H9 (cell line): Measurements from ENCODE around the gene RBM19. TPM values are rescaled to one million over a fixed set of nuclear protein-coding genes. Genes with fewer than 3 reads are reported as not detected.
"Not testable (repeated sequence)": the region's sequence is repeated elsewhere in the genome, so short reads cannot be mapped to it uniquely, and the experiment has no call there.

ENCODE experiments used
- DNase-seq: peaks from one replicate; pipeline ENCODE4 v3.0.0-alpha.2; 2017
- H2AFZ ChIP-seq: one replicate; pipeline ENCODE4 v1.6.1; 2013; ENCODE audit warnings: mild to moderate bottlenecking, low read length, control low read depth, moderate library complexity
- H2AK5ac ChIP-seq: 2 replicates; pipeline ENCODE4 v1.6.1; 2013; ENCODE audit warnings: low read length, control low read depth, mixed read lengths; ENCODE audit not compliant: insufficient read length
- H2BK120ac ChIP-seq: one replicate; pipeline ENCODE4 v1.6.1; 2013; ENCODE audit warnings: low read depth, mild to moderate bottlenecking, low read length, control low read depth, inconsistent platforms; ENCODE audit not compliant: poor library complexity, severe bottlenecking
- H2BK12ac ChIP-seq: 2 replicates; pipeline ENCODE4 v1.6.1; 2013; ENCODE audit warnings: low read length, control low read depth, mixed read lengths, low read depth; ENCODE audit not compliant: insufficient read length
- H2BK15ac ChIP-seq: 2 replicates; pipeline ENCODE4 v1.6.1; 2013; ENCODE audit warnings: low read depth, low read length, control low read depth
- H2BK20ac ChIP-seq: one replicate; pipeline ENCODE4 v1.6.1; 2013; ENCODE audit warnings: low read depth, mild to moderate bottlenecking, low read length, control low read depth, inconsistent platforms; ENCODE audit not compliant: poor library complexity, severe bottlenecking
- H2BK5ac ChIP-seq: 2 replicates; pipeline ENCODE4 v1.6.1; 2013; ENCODE audit warnings: low read length, control low read depth, mixed read lengths; ENCODE audit not compliant: insufficient read length
- H3K14ac ChIP-seq: 2 replicates; pipeline ENCODE4 v1.6.1; 2013; ENCODE audit warnings: low read length, control low read depth; ENCODE audit not compliant: insufficient read depth
- H3K18ac ChIP-seq: 2 replicates; pipeline ENCODE4 v1.6.1; 2013; ENCODE audit warnings: low read depth, mild to moderate bottlenecking, mixed read lengths, low read length, control low read depth; ENCODE audit not compliant: insufficient read length
- H3K23ac ChIP-seq: 2 replicates; pipeline ENCODE4 v1.6.1; 2013; ENCODE audit warnings: low read length, control low read depth, mixed read lengths, low read depth; ENCODE audit not compliant: insufficient read length
- H3K23me2 ChIP-seq: 2 replicates; pipeline ENCODE4 v1.6.1; 2013; ENCODE audit warnings: low read depth, mild to moderate bottlenecking, mixed read lengths, low read length, control low read depth; ENCODE audit not compliant: insufficient read length, poor library complexity, severe bottlenecking
- H3K27ac ChIP-seq: 2 replicates; pipeline ENCODE4 v1.5.1; 2013; ENCODE audit warnings: low read length, control low read depth, mixed read lengths, low read depth; ENCODE audit not compliant: insufficient read length
- H3K27me3 ChIP-seq: 2 replicates; pipeline ENCODE4 v1.6.1; 2013; ENCODE audit warnings: low read length, control low read depth, inconsistent platforms; ENCODE audit not compliant: insufficient read depth
- H3K4ac ChIP-seq: 2 replicates; pipeline ENCODE4 v1.6.1; 2013; ENCODE audit warnings: low read depth, mild to moderate bottlenecking, control low read depth, inconsistent platforms, low read length, moderate library complexity
- H3K4me1 ChIP-seq: 2 replicates; pipeline ENCODE4 v1.6.1; 2013; ENCODE audit warnings: low read length, control low read depth, inconsistent platforms; ENCODE audit not compliant: insufficient read depth
- H3K4me2 ChIP-seq: 2 replicates; pipeline ENCODE4 v1.6.1; 2013; ENCODE audit warnings: low read length, control low read depth, mixed read lengths; ENCODE audit not compliant: insufficient read length, insufficient read depth
- H3K56ac ChIP-seq: 2 replicates; pipeline ENCODE4 v1.6.1; 2013; ENCODE audit warnings: low read depth, mild to moderate bottlenecking, mixed read lengths, low read length, control low read depth; ENCODE audit not compliant: insufficient read length
- H3K79me1 ChIP-seq: 2 replicates; pipeline ENCODE4 v1.6.1; 2013; ENCODE audit warnings: low read depth, mild to moderate bottlenecking, moderate library complexity, low read length, control low read depth, inconsistent platforms; ENCODE audit not compliant: insufficient read depth, poor library complexity, severe bottlenecking
- H3K79me2 ChIP-seq: 2 replicates; pipeline ENCODE4 v1.6.1; 2013; ENCODE audit warnings: low read length, control low read depth, inconsistent platforms; ENCODE audit not compliant: insufficient read depth
- H3K9ac ChIP-seq: 2 replicates; pipeline ENCODE4 v1.6.1; 2013; ENCODE audit warnings: low read length, control low read depth, mixed read lengths; ENCODE audit not compliant: insufficient read length; ENCODE audit errors: extremely low read depth
- H3K9me3 ChIP-seq: one replicate; pipeline ENCODE4 v1.6.1; 2013; ENCODE audit warnings: low read depth, low read length, inconsistent platforms; ENCODE audit not compliant: control insufficient read depth
- H3T11ph ChIP-seq: one replicate; pipeline ENCODE4 v1.6.1; 2013; ENCODE audit warnings: mild to moderate bottlenecking, low read length, control low read depth, inconsistent platforms
- H4K20me1 ChIP-seq: one replicate; pipeline ENCODE4 v1.6.1; 2013; ENCODE audit not compliant: control insufficient read depth, insufficient read length, insufficient read depth
- H4K5ac ChIP-seq: 2 replicates; pipeline ENCODE4 v1.6.1; 2013; ENCODE audit warnings: low read depth, mild to moderate bottlenecking, mixed read lengths, low read length, control low read depth; ENCODE audit not compliant: insufficient read length
- H4K8ac ChIP-seq: replicated peaks from 2 replicates; pipeline ENCODE4 v1.6.1; 2013; ENCODE audit warnings: low read length, control low read depth, mixed read lengths, low read depth; ENCODE audit not compliant: insufficient read length
- H4K91ac ChIP-seq: 2 replicates; pipeline ENCODE4 v1.6.1; 2013; ENCODE audit warnings: low read depth, mild to moderate bottlenecking, moderate library complexity, mixed read lengths, low read length, control low read depth; ENCODE audit not compliant: insufficient read length
- H3K27ac Mint-ChIP-seq, 3 experiments: 2 replicates in 2 of 3; 3 replicates in 1 of 3; pipeline ENCODE4 v1.8.0; 2020 to 2021; ENCODE audit warnings: mixed read lengths in 3 of 3, mild to moderate bottlenecking in 1 of 3, moderate library complexity in 1 of 3
- H3K27me3 Mint-ChIP-seq: 2 replicates; pipeline ENCODE4 v1.8.0; 2021; ENCODE audit warnings: low read depth, mild to moderate bottlenecking, moderate library complexity, mixed read lengths
- H3K36me3 Mint-ChIP-seq, 3 experiments: 2 replicates in 2 of 3; 3 replicates in 1 of 3; pipeline ENCODE4 v1.8.0; 2020 to 2021; ENCODE audit warnings: low read depth in 3 of 3, mixed read lengths in 3 of 3; ENCODE audit not compliant: insufficient read depth in 1 of 3
- H3K4me1 Mint-ChIP-seq, 2 experiments: 2 replicates each; pipeline ENCODE4 v1.8.0; 2020; ENCODE audit warnings: mixed read lengths in 2 of 2
- H3K4me3 Mint-ChIP-seq, 2 experiments: 2 replicates in 1 of 2; 3 replicates in 1 of 2; pipeline ENCODE4 v1.8.0; 2020 to 2021; ENCODE audit warnings: mild to moderate bottlenecking in 2 of 2, mixed read lengths in 2 of 2, moderate library complexity in 1 of 2
- H3K9me3 Mint-ChIP-seq, 2 experiments: 2 replicates in 1 of 2; 3 replicates in 1 of 2; pipeline ENCODE4 v1.8.0; 2020; ENCODE audit warnings: mild to moderate bottlenecking in 2 of 2, mixed read lengths in 2 of 2, moderate library complexity in 1 of 2
- WGBS: extraction: QIAGEN DNeasy Blood & Tissue Kit; methylation state at CpG from one replicate; pipeline ENCODE4 v1.1.7; 2013; ENCODE audit warnings: missing lambda C conversion rate, low lambda C conversion rate, mixed read lengths; ENCODE audit not compliant: insufficient read length; ENCODE audit errors: extremely low coverage; 5-methylcytosine and 5-hydroxymethylcytosine counted together
- total RNA-seq: library from RNA; stranded (reverse); gene quantifications from 2 replicates; pipeline ENCODE4 v1.2.1, GENCODE V29; 2021
- TF ChIP-seq, protein P1 (sequence below): fragments of 200-600 bp; sonication (generic); conservative IDR thresholded peaks from 3 replicates; pipeline ENCODE4 v1.8.0; 2021; ENCODE audit warnings: antibody characterized with exemption, mild to moderate bottlenecking

The RBM19 gene
- total RNA-seq, 1 experiment from 2014 or later = 32.2 TPM

DNA sequence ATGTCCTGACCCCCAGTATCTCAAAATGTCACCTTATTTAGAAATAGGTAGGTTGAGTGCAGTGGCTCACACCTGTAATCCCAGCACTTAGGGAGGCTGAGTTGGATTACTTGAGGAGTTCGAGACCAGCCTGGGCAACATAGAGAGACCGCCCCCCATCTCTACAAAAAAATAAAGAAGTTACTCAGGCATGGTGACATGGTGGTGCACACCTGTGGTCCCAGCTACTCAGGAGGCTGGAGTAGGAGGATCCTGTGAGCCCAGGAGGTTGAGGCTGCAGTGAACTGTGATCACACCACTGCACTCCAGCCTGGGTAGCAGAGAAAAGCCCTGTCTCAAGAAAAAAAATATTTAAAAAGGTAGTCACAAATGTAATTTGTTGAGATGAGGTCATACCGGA, 27.9 kb upstream of the RBM19 start:
- Mint-ChIP-seq H3K4me3 (no peak overlapping the region), H3K27me3 (peaks cover 76% of the 10 kb centered on the region), H3K9me3 (no peaks in the 10 kb centered on the region), H3K36me3 (no peaks in the 10 kb centered on the region), H3K27ac (no peak overlapping the region), H3K4me1 (peaks cover 5 to 9% of the 10 kb centered on the region in 2 experiments)
- H2BK12ac ChIP-seq = no peak overlapping the region
- no peaks in the 10 kb centered on the region for H3K79me2 ChIP-seq
- no peak overlapping the region for H3K23ac ChIP-seq
- no peak overlapping the region for H4K5ac ChIP-seq
- TF ChIP-seq, protein P1, sequence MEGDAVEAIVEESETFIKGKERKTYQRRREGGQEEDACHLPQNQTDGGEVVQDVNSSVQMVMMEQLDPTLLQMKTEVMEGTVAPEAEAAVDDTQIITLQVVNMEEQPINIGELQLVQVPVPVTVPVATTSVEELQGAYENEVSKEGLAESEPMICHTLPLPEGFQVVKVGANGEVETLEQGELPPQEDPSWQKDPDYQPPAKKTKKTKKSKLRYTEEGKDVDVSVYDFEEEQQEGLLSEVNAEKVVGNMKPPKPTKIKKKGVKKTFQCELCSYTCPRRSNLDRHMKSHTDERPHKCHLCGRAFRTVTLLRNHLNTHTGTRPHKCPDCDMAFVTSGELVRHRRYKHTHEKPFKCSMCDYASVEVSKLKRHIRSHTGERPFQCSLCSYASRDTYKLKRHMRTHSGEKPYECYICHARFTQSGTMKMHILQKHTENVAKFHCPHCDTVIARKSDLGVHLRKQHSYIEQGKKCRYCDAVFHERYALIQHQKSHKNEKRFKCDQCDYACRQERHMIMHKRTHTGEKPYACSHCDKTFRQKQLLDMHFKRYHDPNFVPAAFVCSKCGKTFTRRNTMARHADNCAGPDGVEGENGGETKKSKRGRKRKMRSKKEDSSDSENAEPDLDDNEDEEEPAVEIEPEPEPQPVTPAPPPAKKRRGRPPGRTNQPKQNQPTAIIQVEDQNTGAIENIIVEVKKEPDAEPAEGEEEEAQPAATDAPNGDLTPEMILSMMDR = no peak
- H3K9me3 ChIP-seq = no peaks in the 10 kb centered on the region
- H3T11ph ChIP-seq = no peak overlapping the region
- H2BK20ac ChIP-seq = no peak overlapping the region
- H3K4me2 ChIP-seq = no peak overlapping the region
- H2AFZ ChIP-seq = no peak overlapping the region
- H3K18ac ChIP-seq = no peak overlapping the region
- no peak for DNase-seq
- H2AK5ac ChIP-seq = no peak overlapping the region
- H3K79me1 ChIP-seq = no peaks in the 10 kb centered on the region
- H4K8ac ChIP-seq = no peak overlapping the region
- H4K91ac ChIP-seq = no peak overlapping the region
- no peak overlapping the region for H2BK15ac ChIP-seq
- no peaks in the 10 kb centered on the region for H3K23me2 ChIP-seq
- H4K20me1 ChIP-seq = no peaks in the 10 kb centered on the region
- no peak overlapping the region for H3K56ac ChIP-seq
- H3K4ac ChIP-seq = no peak overlapping the region
- no peak overlapping the region for H2BK120ac ChIP-seq
- H3K9ac ChIP-seq = no peak overlapping the region
- H3K4me1 ChIP-seq = no peaks in the 10 kb centered on the region
- H2BK5ac ChIP-seq = no peak overlapping the region
- H3K14ac ChIP-seq = no peak overlapping the region
- no peak overlapping the region for H3K27ac ChIP-seq
- no peaks in the 10 kb centered on the region; the same call in 1 of the 2 replicates for H3K27me3 ChIP-seq
- WGBS = no CpG with 5 or more reads among the region's 3 CpGs

DNA sequence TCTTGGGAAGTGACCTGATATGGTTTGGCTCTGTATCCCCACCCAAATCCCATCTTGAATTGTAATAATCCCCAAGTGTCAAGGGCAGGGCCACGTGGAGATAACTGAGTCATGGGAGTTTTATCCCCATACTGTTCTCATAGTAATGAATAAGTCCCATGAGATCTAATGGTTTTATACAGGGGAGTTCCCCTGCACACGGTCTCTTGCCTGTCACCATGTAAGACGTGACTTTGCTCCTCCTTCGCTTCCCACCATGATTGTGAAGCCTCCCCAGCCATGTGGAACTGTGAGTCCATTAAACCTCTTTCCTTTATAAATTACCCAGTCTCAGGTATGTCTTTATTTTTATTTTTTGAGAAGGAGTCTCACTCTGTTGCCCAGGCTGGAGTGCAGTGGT, 26.6 kb upstream of the RBM19 start:
- H3K9me3 Mint-ChIP-seq, H3K23ac ChIP-seq, H3K9me3 ChIP-seq, H2BK120ac ChIP-seq, H3K27ac Mint-ChIP-seq, H3K36me3 Mint-ChIP-seq, H3K4ac ChIP-seq, H3K23me2 ChIP-seq, H3K4me1 ChIP-seq, H3K9ac ChIP-seq, H3K79me2 ChIP-seq, H2BK20ac ChIP-seq, H4K5ac ChIP-seq, H3K56ac ChIP-seq, H3K27me3 ChIP-seq, H3K14ac ChIP-seq, H3K79me1 ChIP-seq, H4K20me1 ChIP-seq, DNase-seq, H2AK5ac ChIP-seq, H3K27ac ChIP-seq, H4K8ac ChIP-seq, H3K4me2 ChIP-seq, H2BK15ac ChIP-seq, H2BK12ac ChIP-seq, H2AFZ ChIP-seq, H3T11ph ChIP-seq, H4K91ac ChIP-seq, H2BK5ac ChIP-seq, H3K4me1 Mint-ChIP-seq, H3K4me3 Mint-ChIP-seq, H3K18ac ChIP-seq: not testable (repeated sequence)
- no CpG with 5 or more reads among the region's 4 CpGs for WGBS
- peaks cover 76% of the 10 kb centered on the region for H3K27me3 Mint-ChIP-seq
